K562 (cell line): ENCODE measurements around the gene WNT11.

Experiments used
- CEBPG ChIP-seq, 3 experiments: fragments of 200-800 bp in 1 of 3; sonication (Bioruptor generic) in 1 of 3; sonication (generic) in 1 of 3; formaldehyde crosslinking in 1 of 3; IDR thresholded peaks in 2 of 3; conservative IDR thresholded peaks in 1 of 3; 2 replicates each; pipeline versions ENCODE4 v1.6.1 to v1.8.0; 2016 to 2022; ENCODE audit warnings: missing compliant biosample characterization in 2 of 3, missing genetic modification characterization in 2 of 3, mild to moderate bottlenecking in 1 of 3, missing genetic modification reagents in 1 of 3
- SAP30 ChIP-seq: fragments of 200-600 bp; sonication (generic); IDR thresholded peaks from 2 replicates; pipeline ENCODE4 v1.6.1; 2012; ENCODE audit warnings: borderline replicate concordance, low read depth, mild to moderate bottlenecking, moderate library complexity, low read length, control low read depth, inconsistent platforms; ENCODE audit not compliant: insufficient read depth, poor library complexity, severe bottlenecking
- SP1 ChIP-seq: sonication (generic); formaldehyde crosslinking; IDR thresholded peaks from 2 replicates; pipeline ENCODE4 v1.8.1; 2022; ENCODE audit warnings: mild to moderate bottlenecking, missing genetic modification reagents
- ZNF274 ChIP-seq: IDR thresholded peaks from 2 replicates; pipeline ENCODE4 v1.6.1; 2011; ENCODE audit warnings: low read depth, mild to moderate bottlenecking, low read length, moderate library complexity, borderline replicate concordance
- TF ChIP-seq, protein P1 (sequence below): fragments of 450-650 bp; IDR thresholded peaks from 2 replicates; pipeline ENCODE4 v1.6.1; 2018; ENCODE audit not compliant: partially characterized antibody

DNA sequence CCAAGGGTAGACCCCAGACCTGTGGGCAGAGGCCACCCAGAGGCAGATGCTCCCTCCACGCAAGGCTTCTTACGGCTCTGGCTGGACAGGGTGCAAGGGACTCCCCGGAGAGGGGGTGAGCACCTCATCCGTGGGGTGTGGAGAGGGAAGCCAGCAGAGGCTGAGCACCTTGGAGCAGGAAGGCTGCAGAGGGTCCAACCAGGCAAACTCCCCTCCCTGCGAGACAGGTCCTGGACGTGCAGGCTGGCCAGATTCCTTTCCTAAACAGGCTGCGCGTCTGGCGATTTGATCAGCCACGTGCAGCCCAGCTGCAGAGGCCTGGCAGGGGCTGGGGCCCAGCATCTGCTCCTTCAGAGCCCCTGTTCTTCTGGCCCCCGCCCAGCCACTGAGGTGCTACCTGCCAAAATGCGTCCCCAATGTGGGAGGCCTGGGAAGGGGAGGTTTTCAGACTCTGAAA is 49.3 kb downstream of the WNT11 start:
- TF ChIP-seq, protein P1, sequence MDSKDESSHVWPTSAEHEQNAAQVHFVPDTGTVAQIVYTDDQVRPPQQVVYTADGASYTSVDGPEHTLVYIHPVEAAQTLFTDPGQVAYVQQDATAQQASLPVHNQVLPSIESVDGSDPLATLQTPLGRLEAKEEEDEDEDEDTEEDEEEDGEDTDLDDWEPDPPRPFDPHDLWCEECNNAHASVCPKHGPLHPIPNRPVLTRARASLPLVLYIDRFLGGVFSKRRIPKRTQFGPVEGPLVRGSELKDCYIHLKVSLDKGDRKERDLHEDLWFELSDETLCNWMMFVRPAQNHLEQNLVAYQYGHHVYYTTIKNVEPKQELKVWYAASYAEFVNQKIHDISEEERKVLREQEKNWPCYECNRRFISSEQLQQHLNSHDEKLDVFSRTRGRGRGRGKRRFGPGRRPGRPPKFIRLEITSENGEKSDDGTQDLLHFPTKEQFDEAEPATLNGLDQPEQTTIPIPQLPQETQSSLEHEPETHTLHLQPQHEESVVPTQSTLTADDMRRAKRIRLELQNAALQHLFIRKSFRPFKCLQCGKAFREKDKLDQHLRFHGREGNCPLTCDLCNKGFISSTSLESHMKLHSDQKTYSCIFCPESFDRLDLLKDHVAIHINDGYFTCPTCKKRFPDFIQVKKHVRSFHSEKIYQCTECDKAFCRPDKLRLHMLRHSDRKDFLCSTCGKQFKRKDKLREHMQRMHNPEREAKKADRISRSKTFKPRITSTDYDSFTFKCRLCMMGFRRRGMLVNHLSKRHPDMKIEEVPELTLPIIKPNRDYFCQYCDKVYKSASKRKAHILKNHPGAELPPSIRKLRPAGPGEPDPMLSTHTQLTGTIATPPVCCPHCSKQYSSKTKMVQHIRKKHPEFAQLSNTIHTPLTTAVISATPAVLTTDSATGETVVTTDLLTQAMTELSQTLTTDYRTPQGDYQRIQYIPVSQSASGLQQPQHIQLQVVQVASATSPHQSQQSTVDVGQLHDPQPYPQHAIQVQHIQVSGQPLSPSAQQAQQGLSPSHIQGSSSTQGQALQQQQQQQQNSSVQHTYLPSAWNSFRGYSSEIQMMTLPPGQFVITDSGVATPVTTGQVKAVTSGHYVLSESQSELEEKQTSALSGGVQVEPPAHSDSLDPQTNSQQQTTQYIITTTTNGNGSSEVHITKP = no peak
- no peak for TF ChIP-seq CEBPG (CRISPR knock-in tag; IDR thresholded peaks at IDR 0.05)
- no peak for TF ChIP-seq CEBPG (tag; conservative IDR thresholded peaks at IDR 0.05 in 1 of 2, IDR thresholded peaks at IDR 0.05 in 1 of 2)
- no peak for TF ChIP-seq SAP30
- TF ChIP-seq ZNF274 = no peak
- no peak for TF ChIP-seq SP1 (CRISPR knock-in tag)
